Germinal center (tissue), 1 donor: ENCODE measurements around the gene TRIM27.
"Not testable (repeated sequence)": the region's sequence is repeated elsewhere in the genome, so short reads cannot be mapped to it uniquely, and the experiment has no call there.

Experiments used
- DNase-seq: peaks from one replicate; pipeline ENCODE4 v3.0.0; 2012; ENCODE audit warnings: mixed read lengths, low spot score

TRIM27 gene

GRCh38 chr6:28864326-28864923 lies 59.4 kb downstream of the TRIM27 start:
- DNase-seq = no peak

DNA sequence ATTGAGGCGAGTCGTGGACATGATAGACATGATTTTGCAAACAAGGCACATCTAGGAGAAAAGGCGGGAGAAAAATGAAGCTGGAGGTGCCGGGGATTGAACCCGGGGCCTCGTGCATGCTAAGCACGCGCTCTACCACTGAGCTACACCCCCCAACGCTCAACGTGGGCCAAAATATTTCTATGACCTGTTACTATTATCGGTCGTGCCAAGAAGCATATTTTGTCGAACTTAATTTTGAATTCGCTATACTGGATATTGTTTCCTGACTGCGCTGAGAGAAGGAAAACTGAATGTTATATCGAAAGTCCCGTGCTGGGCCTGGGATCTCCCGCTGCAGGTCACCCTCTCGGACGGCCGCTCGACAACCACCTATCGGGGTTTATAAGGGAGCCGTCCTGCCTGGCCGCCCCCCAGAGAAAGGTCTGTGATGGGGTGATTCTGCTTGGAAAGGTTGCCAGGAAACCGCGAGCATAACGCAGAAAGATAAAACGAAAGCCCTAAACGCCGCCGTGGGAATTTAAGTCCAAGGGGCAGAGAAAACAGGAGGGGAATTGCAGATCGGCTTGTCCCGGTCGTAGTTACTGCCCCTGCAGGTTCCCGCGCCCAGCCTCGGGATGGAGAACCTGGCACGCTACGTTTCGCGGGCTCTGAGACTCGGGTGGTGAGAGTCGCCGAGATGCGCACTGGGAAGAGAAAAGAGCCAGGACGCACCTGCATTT lies 60.0 kb downstream of the TRIM27 start:
- peak; percentile 42 for DNase-seq

DNA sequence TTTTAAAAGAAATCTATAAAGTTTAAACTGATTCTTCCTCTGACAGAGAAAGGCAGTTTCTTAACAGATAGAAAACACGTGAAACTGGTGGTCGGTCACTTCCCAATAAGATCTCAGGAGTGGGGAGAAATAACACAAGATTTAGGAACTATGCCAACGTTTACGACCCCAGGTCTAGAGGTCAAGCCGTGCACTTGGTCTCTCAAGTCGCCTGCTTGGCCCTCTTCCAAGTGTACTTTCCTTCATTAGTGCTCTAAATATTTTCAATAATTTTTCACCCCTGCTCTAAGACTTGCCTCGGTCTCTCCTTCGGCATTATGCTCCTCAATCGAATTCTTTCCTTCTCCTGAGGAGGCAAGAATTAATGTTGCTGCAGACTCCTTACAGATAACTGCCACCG lies 61.7 kb downstream of the TRIM27 start:
- no peak for DNase-seq

DNA sequence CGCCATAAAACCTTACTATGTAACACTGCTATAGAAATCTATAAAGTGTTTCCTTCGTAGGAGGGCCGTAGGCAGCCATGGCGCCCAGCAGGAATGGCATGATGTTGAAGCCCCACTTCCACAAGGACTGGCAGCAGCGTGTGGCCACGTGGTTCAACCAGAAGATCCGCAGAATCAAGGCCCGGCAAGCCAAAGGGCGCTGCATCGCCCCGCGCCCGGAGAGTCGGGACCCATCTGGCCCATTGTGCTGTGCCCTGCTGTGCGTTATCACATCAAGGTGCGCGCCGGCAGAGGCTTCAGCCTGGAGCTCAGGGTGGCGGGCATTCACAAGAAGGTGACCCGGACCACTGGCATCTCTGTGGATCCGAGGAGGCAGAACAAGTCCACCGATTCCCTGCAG lies 62.4 kb downstream of the TRIM27 start:
- no peak for DNase-seq

- no peak for DNase-seq
These were observed 63.2 kb downstream of the TRIM27 start for GRCh38 chr6:28860581-28860980.

GRCh38 chr6:28858963-28859362 lies 64.8 kb downstream of the TRIM27 start:
- DNase-seq = no peak

DNA sequence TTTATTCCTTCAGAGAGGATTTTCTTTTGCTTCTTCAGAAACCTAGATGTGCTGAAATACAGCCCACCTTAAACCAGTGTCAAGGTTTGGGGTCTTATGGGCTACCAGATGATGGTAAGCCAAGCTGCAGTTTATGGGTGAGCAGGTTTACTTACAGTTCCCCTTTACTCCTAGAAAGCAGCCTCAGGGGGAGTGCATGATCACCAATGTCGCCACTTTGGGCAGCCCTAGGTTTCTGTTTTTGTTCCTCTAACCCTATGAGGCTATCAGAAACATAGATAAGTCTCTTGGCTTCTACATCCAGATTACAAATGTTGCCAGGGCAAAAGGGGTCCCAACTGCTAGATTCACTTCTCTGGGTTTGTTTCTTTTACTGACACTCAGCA lies 67.2 kb downstream of the TRIM27 start:
- DNase-seq = peak; percentile 11

- not testable (repeated sequence) for DNase-seq
These were observed 69.4 kb downstream of the TRIM27 start for GRCh38 chr6:28854405-28854804.
